HL-60 (cell line): ENCODE measurements around the gene IL1RAPL2.
"Not testable (repeated sequence)": the region's sequence is repeated elsewhere in the genome, so short reads cannot be mapped to it uniquely, and the experiment has no call there.

Experiments used
- CTCF ChIP-seq: IDR thresholded peaks from one replicate; pipeline ENCODE4 v1.5.1; 2011; ENCODE audit warnings: low read length, control low read depth, inconsistent platforms; ENCODE audit not compliant: insufficient read depth
- GABPA ChIP-seq: IDR thresholded peaks from 2 replicates; pipeline ENCODE4 v1.6.1; 2012; ENCODE audit warnings: low read depth
- POLR2AphosphoS5 ChIP-seq: IDR thresholded peaks from 2 replicates; pipeline ENCODE4 v1.6.1; 2012; ENCODE audit warnings: low read depth
- REST ChIP-seq: IDR thresholded peaks from 2 replicates; pipeline ENCODE4 v1.6.1; 2012; ENCODE audit warnings: low read depth; ENCODE audit not compliant: insufficient replicate concordance
- SPI1 ChIP-seq: IDR thresholded peaks from 2 replicates; pipeline ENCODE4 v1.6.1; 2012; ENCODE audit warnings: low read depth, mild to moderate bottlenecking, borderline replicate concordance

- not testable (repeated sequence) for TF ChIP-seq CTCF, POLR2AphosphoS5, SPI1, REST, GABPA
Measured at GRCh38 chrX:105796877-105797276, 1230.9 kb downstream of the IL1RAPL2 start.
